ENCODE results near the gene PRDM16.

DNA sequence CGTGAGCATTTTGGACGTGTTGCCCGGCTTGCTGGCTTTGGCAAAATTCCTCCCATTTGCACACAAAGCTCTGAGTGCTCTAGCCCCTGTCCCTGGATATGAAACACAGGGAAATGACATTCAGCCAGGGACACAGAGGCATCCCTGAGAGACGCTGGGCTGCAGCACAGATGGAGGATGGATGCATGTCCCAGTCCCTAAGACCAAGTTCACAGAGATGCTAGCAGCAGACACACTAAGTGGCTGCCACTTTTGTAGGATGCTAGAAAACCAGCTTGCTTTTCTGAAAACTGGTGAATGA, 35.3 kb upstream of the PRDM16 start:
- TF ChIP-seq, protein P1, sequence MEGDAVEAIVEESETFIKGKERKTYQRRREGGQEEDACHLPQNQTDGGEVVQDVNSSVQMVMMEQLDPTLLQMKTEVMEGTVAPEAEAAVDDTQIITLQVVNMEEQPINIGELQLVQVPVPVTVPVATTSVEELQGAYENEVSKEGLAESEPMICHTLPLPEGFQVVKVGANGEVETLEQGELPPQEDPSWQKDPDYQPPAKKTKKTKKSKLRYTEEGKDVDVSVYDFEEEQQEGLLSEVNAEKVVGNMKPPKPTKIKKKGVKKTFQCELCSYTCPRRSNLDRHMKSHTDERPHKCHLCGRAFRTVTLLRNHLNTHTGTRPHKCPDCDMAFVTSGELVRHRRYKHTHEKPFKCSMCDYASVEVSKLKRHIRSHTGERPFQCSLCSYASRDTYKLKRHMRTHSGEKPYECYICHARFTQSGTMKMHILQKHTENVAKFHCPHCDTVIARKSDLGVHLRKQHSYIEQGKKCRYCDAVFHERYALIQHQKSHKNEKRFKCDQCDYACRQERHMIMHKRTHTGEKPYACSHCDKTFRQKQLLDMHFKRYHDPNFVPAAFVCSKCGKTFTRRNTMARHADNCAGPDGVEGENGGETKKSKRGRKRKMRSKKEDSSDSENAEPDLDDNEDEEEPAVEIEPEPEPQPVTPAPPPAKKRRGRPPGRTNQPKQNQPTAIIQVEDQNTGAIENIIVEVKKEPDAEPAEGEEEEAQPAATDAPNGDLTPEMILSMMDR (IDR thresholded peaks at IDR 0.05) = no peak
- TF ChIP-seq POLR2A (IDR thresholded peaks at IDR 0.05) = no peak
